Choroid plexus epithelial cell (primary cell): Measurements from ENCODE around the gene ADCY3.

Source experiments
- DNase-seq: peaks from one replicate; pipeline ENCODE4 v3.0.0-alpha.2; 2010; ENCODE audit warnings: low read depth
- H3K4me3 ChIP-seq: 2 replicates; pipeline ENCODE4 v1.5.1; 2011; ENCODE audit warnings: low read depth, mild to moderate bottlenecking, control low read depth, low read length, moderate library complexity
- CTCF ChIP-seq: conservative IDR thresholded peaks from 2 replicates; pipeline ENCODE4 v1.5.1; 2011; ENCODE audit warnings: low read depth, mild to moderate bottlenecking, control low read depth, inconsistent platforms, low read length, moderate library complexity

ADCY3 gene

GRCh38 chr2:24830351-24830750, 89.7 kb downstream of the ADCY3 start:
- peak; percentile 66 for TF ChIP-seq CTCF
- H3K4me3 ChIP-seq, result no peak overlapping the region
- peak; percentile 73 for DNase-seq

GRCh38 chr2:24828238-24828996, 91.6 kb downstream of the ADCY3 start:
- no peak for TF ChIP-seq CTCF
- no peak for DNase-seq
- H3K4me3 ChIP-seq, result no peak overlapping the region

- peak; percentile 97 for TF ChIP-seq CTCF
- DNase-seq, result peak; percentile 96
- no peak overlapping the region for H3K4me3 ChIP-seq
These were observed 92.5 kb downstream of the ADCY3 start for GRCh38 chr2:24827321-24828237.

GRCh38 chr2:24826773-24827145, 93.3 kb downstream of the ADCY3 start:
- no peak for TF ChIP-seq CTCF
- no peak for DNase-seq
- H3K4me3 ChIP-seq, result no peak overlapping the region

GRCh38 chr2:24825883-24826772, 93.9 kb downstream of the ADCY3 start:
- TF ChIP-seq CTCF, result peak; percentile 10
- peak; percentile 55 for DNase-seq

GRCh38 chr2:24824966-24825882, 94.8 kb downstream of the ADCY3 start:
- no peak overlapping the region for H3K4me3 ChIP-seq
- TF ChIP-seq CTCF, result peak; percentile 55
- no peak for DNase-seq

More at GRCh38 chr2:24825883-24826772, 93.9 kb downstream of the ADCY3 start:
- no peak overlapping the region for H3K4me3 ChIP-seq
